Activated T-cell treated with anti-CD3 and anti-CD28 coated beads for 1 hour (primary cell): Measurements from ENCODE around the gene TLCD2.
A peak's percentile ranks its signal among the peaks of the same experiment; 100 is the strongest.
"Not testable (repeated sequence)": the region's sequence is repeated elsewhere in the genome, so short reads cannot be mapped to it uniquely, and the experiment has no call there.

Source experiments
- DNase-seq: peaks from one replicate; pipeline ENCODE4 v3.0.0-alpha.2; 2020; ENCODE audit warnings: low read depth

Gene TLCD2

DNA sequence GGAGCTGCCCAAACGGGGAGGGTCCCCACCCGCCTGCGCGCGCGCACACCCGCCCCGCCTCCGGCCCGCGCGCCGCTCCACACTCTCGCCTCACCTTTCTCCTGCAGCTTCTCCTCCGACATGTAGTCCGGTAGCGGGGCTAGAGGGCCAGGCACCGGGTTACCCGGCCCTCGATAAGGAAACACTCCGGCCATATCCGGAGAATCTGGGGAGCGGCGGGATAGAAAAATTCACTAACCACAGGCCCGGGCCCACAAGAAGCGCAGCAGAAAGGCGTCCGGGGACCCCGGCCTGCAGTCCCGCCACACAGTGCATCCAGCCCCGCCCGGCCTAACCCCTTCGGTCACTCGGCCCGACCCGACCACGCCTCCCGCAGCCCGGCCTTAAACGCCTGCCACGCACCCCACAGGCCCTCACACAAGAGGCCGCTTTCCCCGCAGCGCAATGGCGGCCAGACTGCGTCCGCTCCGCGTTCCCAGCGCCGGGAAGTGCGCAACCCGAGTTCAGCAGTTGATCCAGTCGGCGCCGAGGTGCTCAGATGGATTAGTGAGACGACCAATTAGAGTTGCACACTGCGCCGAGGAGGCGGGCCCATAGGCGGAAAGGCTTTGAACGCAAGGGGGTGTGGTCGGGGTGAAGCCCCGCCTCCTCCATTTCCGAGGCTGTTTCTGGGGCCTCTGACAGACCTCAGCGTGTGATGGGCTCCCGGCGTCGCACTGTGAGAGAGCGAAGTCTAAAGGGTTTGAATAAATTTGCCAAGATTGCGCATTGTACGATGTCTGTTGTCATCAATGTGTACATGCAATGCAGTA lies 25.6 kb downstream of the TLCD2 start, which contains the start of gene PRPF8:
TSS of gene PRPF8 (minus strand) at position 490 of the 812 bp plus-strand sequence. CDS start at position 194, 296 bp downstream.
- peak; percentile 97 for DNase-seq

DNA sequence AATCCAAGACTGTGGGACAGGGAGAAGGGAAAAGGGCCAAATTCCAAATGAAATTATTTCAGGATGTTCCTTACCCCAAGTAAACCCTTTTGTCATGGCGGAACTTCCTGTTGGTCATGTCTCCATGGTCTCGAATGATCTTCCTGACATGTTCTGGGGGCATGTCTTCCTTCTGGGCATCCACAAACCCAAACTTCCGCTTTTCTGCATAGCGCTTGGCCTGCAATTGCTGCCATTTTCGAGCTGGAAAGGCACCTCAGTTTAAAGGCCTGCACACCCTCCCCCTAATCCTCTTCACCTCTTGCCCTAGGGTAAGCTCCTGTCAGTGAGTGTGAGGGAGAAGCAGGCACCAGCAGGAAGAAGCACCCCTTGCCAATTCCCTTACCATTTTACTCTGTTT lies 26.7 kb downstream of the TLCD2 start:
- no peak for DNase-seq

DNA sequence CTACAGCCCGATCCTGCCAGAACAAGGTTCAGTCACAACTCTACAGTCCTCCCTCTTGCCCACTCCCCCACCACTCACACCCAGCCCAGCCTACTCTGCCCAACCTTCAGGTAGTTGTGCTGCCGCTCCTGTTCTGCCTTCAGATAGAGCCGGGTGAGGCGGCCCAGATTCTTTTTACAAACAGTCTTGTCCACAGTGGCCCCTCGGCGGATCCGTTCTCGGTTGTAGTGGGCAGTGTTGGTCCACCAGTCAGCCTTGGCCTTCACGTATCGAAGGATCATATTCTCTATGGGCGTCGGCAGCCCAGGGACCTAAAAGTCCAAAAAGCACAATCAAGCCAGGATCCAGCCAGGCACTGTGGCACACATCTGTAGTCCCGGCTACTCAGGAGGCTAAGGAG lies 33.8 kb downstream of the TLCD2 start:
- no peak for DNase-seq

DNA sequence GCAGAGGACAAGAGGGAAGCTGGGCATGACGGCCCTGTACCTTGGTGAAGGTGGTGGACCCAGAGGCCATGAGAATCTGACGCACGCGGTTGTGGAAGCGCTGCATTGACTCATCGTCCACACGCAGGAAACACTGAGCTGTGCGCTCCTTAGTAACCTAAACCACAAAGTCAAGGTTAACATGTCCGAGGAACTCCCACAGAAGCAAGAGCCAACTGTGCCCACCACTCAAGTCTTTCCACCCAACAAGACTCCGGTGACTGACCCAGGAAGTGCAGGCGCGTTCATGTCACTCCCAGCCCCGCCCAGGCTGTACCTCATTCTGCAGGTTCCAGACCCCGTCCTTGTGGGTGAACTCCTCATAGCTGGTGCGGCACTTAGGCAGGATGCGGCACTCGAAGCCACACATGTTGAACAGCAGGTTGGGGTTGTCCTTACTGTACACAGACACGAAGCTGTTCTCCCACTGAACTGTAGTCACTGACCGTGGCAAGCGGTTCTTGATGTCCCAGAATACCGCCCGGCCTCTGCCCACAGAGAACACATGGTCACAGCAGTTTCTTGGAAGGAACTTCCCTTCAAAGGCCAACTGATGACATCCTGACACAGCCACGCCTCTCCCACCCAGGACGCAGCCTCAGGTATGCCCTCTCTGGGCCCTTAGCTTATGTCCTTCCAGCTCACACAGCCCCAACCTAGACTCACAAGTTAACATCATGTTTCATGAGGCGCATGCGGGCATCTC lies 37.0 kb downstream of the TLCD2 start:
- no peak for DNase-seq

DNA sequence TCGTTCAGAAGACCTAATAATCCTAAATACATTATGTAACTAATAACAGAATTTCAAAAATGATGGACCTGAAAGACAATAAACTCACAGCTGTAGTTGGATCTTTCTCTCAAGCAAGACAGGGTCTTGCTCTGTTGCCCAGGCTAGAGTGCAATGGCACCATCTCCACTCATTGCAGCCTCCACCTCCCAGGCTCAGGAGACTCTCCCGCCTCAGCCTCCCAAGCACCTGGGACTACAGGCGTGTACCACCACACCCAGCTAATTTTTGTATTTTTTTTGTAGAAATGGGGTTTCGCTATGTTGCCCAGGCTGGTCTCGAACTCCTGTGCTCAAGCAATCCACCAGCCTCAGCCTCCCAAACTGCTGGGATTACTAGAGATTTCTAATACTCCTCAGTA lies 46.2 kb downstream of the TLCD2 start:
- DNase-seq, result not testable (repeated sequence)

DNA sequence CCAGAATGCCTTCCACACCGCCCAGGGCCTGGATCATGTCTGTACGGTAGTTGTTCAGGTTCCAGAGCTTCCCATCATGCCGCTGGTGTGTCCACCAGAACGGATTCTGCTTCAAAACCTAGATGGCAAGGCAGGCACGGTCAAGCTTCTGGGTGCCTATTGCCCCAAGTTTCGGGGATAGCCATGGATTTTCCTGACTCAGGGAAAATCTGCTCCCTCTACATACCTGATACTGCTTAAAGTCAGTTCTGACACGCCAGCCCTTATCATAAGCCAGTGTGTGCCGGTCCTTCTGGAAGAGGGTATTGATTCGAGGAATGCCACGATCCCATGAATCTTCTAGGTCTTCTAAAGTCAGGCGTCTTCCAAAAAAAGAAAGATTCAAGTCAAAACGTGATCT lies 49.1 kb downstream of the TLCD2 start:
- no peak for DNase-seq

DNA sequence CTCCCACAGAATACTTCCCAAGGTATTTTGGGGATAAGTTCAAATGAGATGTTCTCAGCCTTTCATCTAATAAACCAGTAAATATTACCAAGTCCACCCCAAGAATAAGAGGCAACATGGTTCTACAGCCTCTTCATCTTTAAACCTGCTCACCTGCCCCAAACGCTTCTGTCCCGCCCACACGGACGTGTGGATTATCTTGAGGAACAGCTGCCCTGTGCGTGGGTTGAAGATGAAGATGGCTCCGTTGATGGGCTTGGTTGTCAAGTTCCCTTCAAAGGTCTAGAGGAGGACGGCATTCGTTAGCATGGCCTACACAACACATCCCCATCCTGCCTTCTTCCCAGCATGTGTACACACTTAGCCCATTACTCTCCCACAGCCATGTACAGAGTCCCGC lies 52.1 kb downstream of the TLCD2 start:
- no peak for DNase-seq

DNA sequence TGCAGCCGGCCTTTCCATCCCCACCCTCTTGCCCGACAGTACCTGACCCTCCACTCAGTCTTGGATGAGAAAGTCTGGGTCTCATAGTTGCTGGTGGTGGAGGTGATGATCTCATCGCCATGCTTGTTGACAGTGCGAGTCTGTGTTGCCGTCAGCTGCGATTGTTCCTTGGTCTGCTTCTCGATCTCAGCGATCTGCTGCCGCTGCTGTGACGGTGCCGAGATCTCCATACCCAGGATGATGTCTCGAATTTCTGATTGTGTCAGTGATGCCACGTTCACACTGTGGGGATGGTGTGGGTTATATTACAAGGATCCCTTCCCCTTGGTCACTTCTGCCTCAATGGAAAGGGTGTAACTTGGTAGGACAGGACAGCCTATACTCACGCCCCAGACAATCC lies 56.4 kb downstream of the TLCD2 start:
- no peak for DNase-seq

DNA sequence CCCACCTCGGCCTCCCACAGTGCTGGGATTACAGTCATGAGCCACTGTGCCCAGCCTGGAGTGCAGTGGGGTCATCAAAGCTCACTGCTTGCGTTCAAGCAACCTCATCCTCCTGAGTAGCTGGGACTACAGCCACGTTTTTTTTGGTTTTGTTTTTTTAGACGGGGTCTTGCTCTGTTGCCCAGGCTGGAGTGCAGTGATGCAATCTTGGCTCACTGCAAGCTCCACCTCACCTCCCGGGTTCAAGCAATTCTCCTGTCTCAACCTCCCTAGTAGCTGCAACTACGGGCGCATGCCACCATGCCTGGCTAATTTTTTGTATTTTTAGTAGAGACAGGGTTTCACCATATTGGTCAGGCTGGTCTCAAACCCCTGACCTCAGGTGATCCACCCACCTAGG lies 57.4 kb downstream of the TLCD2 start:
- DNase-seq, result not testable (repeated sequence)
